Measurements from ENCODE around the gene TYMS. TPM values are rescaled to one million over a fixed set of nuclear protein-coding genes. Genes with fewer than 3 reads are reported as not detected.

Gene TYMS
- total and polyA plus RNA-seq, 9 of the 15 experiments (the other 6 are each of a cell fraction or from before 2014, with no cell fraction given) = 69.1 to 409 (median 175) TPM

- no peak for TF ChIP-seq ZBTB34 (CRISPR knock-in tag; IDR thresholded peaks at IDR 0.05)
- TF ChIP-seq RBFOX2 (IDR thresholded peaks at IDR 0.05; ENCODE audit: low read depth, low read length) = no peak
- TF ChIP-seq CEBPZ (IDR thresholded peaks at IDR 0.05; ENCODE audit: borderline replicate concordance, low read depth, low read length) = no peak
- TF ChIP-seq ZKSCAN3 (CRISPR knock-in tag; IDR thresholded peaks at IDR 0.05) = no peak
- TF ChIP-seq CREM (IDR thresholded peaks at IDR 0.05; ENCODE audit: low read depth) = 0 out of 2 replicates have a peak, but pooled peaks have one; percentile 19
- TF ChIP-seq HNRNPLL (IDR thresholded peaks at IDR 0.05; ENCODE audit: low read depth, low read length, poor library complexity, severe bottlenecking) = no peak
- TF ChIP-seq ARID4B (CRISPR knock-in tag; IDR thresholded peaks at IDR 0.05) = no peak; the same call in 1 of the 2 replicates
- TF ChIP-seq HIVEP1 (CRISPR knock-in tag; IDR thresholded peaks at IDR 0.05) = no peak
- TF ChIP-seq RCOR1 (IDR thresholded peaks at IDR 0.05; ENCODE audit: borderline replicate concordance in 1 of 2, low read depth in 2 of 2, low read length in 2 of 2) = peak in 1 of 2 experiments; percentile 7; a peak in 1 of 4 replicates
- TF ChIP-seq, protein P1, sequence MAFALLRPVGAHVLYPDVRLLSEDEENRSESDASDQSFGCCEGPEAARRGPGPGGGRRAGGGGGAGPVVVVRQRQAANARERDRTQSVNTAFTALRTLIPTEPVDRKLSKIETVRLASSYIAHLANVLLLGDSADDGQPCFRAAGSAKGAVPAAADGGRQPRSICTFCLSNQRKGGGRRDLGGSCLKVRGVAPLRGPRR (CRISPR knock-in tag; IDR thresholded peaks at IDR 0.05) = no peak
- TF ChIP-seq BRF1 (IDR thresholded peaks at IDR 0.05; ENCODE audit: borderline replicate concordance, extremely low read depth, insufficient read length) = no peak
- TF ChIP-seq ZBTB5 (IDR thresholded peaks at IDR 0.05) = no peak
- TF ChIP-seq XRCC3 (IDR thresholded peaks at IDR 0.05) = no peak
- no peak for TF ChIP-seq EZH2 (IDR thresholded peaks at IDR 0.05; ENCODE audit: borderline replicate concordance, low read depth, low read length)
- TF ChIP-seq SUPT5H (IDR thresholded peaks at IDR 0.05) = peak; percentile 12
- peak; percentile 88 for TF ChIP-seq GTF2E2 (tag; IDR thresholded peaks at IDR 0.05)
These were observed at the start of gene TYMS (continued) for GRCh38 chr18:657311-658000.
